ENCODE measurements around the gene TRIM71.

- TF ChIP-seq, protein P1, sequence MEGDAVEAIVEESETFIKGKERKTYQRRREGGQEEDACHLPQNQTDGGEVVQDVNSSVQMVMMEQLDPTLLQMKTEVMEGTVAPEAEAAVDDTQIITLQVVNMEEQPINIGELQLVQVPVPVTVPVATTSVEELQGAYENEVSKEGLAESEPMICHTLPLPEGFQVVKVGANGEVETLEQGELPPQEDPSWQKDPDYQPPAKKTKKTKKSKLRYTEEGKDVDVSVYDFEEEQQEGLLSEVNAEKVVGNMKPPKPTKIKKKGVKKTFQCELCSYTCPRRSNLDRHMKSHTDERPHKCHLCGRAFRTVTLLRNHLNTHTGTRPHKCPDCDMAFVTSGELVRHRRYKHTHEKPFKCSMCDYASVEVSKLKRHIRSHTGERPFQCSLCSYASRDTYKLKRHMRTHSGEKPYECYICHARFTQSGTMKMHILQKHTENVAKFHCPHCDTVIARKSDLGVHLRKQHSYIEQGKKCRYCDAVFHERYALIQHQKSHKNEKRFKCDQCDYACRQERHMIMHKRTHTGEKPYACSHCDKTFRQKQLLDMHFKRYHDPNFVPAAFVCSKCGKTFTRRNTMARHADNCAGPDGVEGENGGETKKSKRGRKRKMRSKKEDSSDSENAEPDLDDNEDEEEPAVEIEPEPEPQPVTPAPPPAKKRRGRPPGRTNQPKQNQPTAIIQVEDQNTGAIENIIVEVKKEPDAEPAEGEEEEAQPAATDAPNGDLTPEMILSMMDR (IDR thresholded peaks at IDR 0.05): no peak
- TF ChIP-seq EZH2 (IDR thresholded peaks at IDR 0.05; ENCODE audit: borderline replicate concordance, insufficient read depth, low read depth, low read length, poor library complexity, severe bottlenecking): no peak
These were observed 2.0 kb downstream of the TRIM71 start for GRCh38 chr3:32819551-32820348.
